ENCODE measurements around the gene CCDC169. TPM values are rescaled to one million over a fixed set of nuclear protein-coding genes. Genes with fewer than 3 reads are reported as not detected.

The CCDC169 gene
- total RNA-seq, 4 donors from 2014 or later: not detected

DNA sequence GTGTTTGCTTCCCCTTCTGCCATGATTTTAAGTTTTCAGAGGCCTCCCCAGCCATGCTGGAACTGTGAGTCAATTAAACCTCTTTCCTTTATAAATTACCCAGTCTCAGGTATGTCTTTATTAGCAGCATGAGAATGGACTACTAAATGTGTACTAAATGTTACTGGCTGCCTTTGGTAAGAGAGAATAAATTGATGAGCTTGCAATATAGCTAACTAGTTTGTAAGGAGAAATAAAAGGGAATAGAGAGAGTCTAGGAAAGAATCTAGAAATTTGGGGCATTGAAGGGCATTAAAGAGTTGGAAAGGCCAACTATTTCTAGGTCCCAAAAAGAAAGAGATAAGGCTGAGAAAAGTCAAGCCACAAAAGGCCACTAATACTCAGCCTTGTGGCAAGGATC is 77.7 kb downstream of the CCDC169 start:
- no peak for TF ChIP-seq POLR2A (IDR thresholded peaks at IDR 0.05)
- TF ChIP-seq, protein P1, sequence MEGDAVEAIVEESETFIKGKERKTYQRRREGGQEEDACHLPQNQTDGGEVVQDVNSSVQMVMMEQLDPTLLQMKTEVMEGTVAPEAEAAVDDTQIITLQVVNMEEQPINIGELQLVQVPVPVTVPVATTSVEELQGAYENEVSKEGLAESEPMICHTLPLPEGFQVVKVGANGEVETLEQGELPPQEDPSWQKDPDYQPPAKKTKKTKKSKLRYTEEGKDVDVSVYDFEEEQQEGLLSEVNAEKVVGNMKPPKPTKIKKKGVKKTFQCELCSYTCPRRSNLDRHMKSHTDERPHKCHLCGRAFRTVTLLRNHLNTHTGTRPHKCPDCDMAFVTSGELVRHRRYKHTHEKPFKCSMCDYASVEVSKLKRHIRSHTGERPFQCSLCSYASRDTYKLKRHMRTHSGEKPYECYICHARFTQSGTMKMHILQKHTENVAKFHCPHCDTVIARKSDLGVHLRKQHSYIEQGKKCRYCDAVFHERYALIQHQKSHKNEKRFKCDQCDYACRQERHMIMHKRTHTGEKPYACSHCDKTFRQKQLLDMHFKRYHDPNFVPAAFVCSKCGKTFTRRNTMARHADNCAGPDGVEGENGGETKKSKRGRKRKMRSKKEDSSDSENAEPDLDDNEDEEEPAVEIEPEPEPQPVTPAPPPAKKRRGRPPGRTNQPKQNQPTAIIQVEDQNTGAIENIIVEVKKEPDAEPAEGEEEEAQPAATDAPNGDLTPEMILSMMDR (IDR thresholded peaks at IDR 0.05): no peak
- Histone ChIP-seq H3K9me3 (no peaks in the 10 kb centered on the region), H3K4me3 (no peak overlapping the region), H3K27ac (no peak overlapping the region), H3K27me3 (no peaks in the 10 kb centered on the region), H3K4me1 (no peaks in the 10 kb centered on the region), H3K36me3 (no peaks in the 10 kb centered on the region)
- no peak for DNase-seq

DNA sequence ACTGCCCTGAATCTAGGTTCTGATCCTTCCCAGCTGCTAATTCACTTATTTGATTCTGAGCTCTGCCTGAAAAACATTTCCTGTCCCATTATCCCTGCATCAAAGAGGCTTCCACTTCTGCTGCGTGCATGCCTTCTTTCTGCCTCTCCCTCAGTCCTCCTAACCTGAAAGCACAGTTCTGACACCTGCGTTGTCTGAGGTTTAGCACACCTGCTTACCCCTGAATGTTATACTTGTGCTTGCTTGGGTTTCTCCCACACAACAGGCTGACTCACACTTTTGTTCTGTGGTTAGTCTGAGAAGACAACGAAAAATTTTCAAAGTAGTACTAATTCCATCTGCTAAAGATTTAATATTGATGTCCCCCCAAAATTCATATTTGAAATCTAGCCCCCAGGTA is 80.2 kb downstream of the CCDC169 start:
- TF ChIP-seq, protein P1 (IDR thresholded peaks at IDR 0.05): no peak
- TF ChIP-seq POLR2A (IDR thresholded peaks at IDR 0.05): no peak
- Histone ChIP-seq H3K4me1 (no peaks in the 10 kb centered on the region), H3K9me3 (no peaks in the 10 kb centered on the region), H3K27ac (no peak overlapping the region), H3K36me3 (no peaks in the 10 kb centered on the region), H3K4me3 (no peak overlapping the region), H3K27me3 (no peaks in the 10 kb centered on the region)
- DNase-seq: no peak

DNA sequence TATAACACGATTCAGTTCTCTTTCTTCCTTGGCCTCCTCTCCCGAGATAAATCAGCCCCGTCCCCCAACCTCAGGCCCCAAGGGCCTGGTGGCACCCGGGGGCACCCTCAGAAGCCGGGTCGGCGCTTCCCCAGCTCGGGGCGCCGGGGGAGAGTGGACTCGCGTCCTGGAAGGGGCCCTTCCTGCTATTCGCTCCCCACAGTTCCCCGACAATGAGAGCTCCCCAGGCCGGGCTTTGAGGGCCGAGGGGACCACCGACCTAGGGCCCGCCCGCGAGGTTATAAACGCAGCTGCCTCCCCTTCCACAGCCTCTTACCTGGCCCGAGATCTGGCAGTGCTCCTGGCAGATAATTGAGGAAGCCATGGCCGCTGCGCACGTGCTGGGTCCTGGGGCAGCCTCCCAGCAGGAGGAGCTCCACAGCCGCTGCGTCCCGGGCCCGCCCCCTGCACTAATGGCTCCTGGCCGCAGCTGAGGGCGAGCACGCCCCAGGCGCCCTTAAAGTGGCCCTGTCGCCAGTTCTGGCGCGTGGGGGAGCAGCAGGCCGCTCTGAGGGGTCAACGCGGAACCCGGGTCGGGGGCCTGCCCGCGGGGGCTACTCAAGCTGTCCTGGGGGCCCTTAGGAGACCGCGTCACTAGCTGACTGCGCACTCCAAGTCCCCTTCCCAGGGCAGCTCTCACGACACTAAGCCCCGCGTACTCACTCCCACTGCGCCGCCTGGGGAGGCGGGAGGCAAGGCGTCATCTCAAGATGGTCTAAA is 83.3 kb downstream of the CCDC169 start, which contains the start of gene SOHLH2:
TSS of gene SOHLH2 (minus strand) at position 394 of the 759 bp plus-strand sequence. CDS start at position 364, 30 bp downstream.
- no peak within 1 kb of the TSS for H3K27ac ChIP-seq
- TF ChIP-seq, protein P1 (IDR thresholded peaks at IDR 0.05): no peak
- TF ChIP-seq POLR2A (IDR thresholded peaks at IDR 0.05): no peak
- H3K36me3 ChIP-seq: no peaks in the 10 kb centered on the region
- DNase-seq: no peak
- H3K27me3 ChIP-seq: no peaks in the 10 kb centered on the region
- no peaks in the 10 kb centered on the region for H3K4me1 ChIP-seq
- H3K4me3 ChIP-seq: no peak within 1 kb of the TSS
- H3K9me3 ChIP-seq: no peaks in the 10 kb centered on the region

DNA sequence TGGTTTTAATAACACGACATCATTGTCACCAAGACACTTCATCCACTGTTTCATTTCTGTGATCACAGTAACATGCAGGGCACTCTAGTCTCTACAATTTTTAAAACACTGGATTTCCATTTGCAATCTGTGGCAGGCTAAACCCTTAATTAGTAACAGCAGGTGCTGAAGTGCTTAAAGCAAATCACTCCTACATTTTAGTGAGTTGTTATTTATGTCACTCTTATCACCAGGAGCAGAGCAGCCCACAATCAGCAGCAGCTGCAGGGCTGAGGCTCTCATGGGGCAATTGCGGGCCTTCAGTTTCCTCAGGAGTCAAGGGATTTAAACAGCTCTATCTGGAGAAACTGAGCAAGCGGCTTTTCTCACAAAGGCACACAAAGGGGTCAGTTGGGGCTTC is 84.8 kb downstream of the CCDC169 start:
- Histone ChIP-seq H3K9me3 (no peaks in the 10 kb centered on the region), H3K27ac (no peak overlapping the region), H3K4me3 (no peak overlapping the region), H3K27me3 (no peaks in the 10 kb centered on the region), H3K36me3 (no peaks in the 10 kb centered on the region), H3K4me1 (no peaks in the 10 kb centered on the region)
- no peak for DNase-seq
- TF ChIP-seq POLR2A (IDR thresholded peaks at IDR 0.05): no peak
- TF ChIP-seq, protein P1 (IDR thresholded peaks at IDR 0.05): no peak

DNA sequence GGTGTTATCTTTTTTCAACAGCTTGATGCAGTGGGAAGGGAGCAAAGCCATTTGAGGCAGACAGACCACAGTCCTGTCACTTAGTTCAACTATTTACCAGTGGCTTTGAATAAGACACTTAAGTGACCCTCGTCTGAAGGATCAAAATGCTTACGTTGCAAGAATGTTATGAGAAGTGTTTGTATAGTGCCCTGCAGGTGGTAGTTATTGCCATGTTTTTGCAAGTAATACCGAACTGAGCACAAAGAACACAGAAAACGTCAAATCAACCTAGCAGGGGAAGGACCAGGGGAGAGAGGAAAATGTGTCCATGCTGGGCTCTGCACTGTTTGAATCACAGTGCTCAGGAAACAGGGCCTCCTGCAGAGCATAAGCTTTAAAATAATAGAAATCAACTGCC is 86.0 kb downstream of the CCDC169 start:
- H3K27me3 ChIP-seq: no peaks in the 10 kb centered on the region

More for the DNA sequence above, 86.0 kb downstream of the CCDC169 start:
- Histone ChIP-seq H3K4me3 (no peak overlapping the region), H3K36me3 (no peaks in the 10 kb centered on the region), H3K4me1 (no peaks in the 10 kb centered on the region), H3K9me3 (no peaks in the 10 kb centered on the region), H3K27ac (no peak overlapping the region)
- no peak for DNase-seq
- TF ChIP-seq, protein P1 (IDR thresholded peaks at IDR 0.05): no peak
- TF ChIP-seq POLR2A (IDR thresholded peaks at IDR 0.05): no peak

Measured in Peyer's patch (tissue), 4 donors.